Measurements from ENCODE around the gene LDHAL6B. TPM values are rescaled to one million over a fixed set of nuclear protein-coding genes. Genes with fewer than 3 reads are reported as not detected.

The LDHAL6B gene
- total and polyA plus RNA-seq, 2 experiments from 2014 or later, result not detected

GRCh38 chr15:59218710-59219109, 12.1 kb downstream of the LDHAL6B start:
- no peaks in the 10 kb centered on the region for H3K27me3 ChIP-seq (ENCODE audit: insufficient read depth)
- no peaks in the 10 kb centered on the region for H3K4me1 ChIP-seq (ENCODE audit: insufficient read depth)
- H3K4me3 ChIP-seq, result no peak overlapping the region
- H3K9me3 Mint-ChIP-seq, result no peaks in the 10 kb centered on the region
- H3K79me2 ChIP-seq (replicated peaks; ENCODE audit: insufficient read depth), result no peaks in the 10 kb centered on the region
- H3K4me1 Mint-ChIP-seq, result no peaks in the 10 kb centered on the region
- 0 out of 2 replicates have a peak, but pooled peaks cover 13% of the 10 kb centered on the region for H3K36me3 ChIP-seq (ENCODE audit: insufficient read depth)
- DNase-seq (ENCODE audit: low spot score), result no peak
- peaks cover 8% of the 10 kb centered on the region for H3K36me3 Mint-ChIP-seq (ENCODE audit: low read depth)
- no peaks in the 10 kb centered on the region for H3K27me3 Mint-ChIP-seq (ENCODE audit: insufficient read depth, low read depth, poor library complexity)
- H2AFZ ChIP-seq, result no peak overlapping the region
- H3K4me2 ChIP-seq, result no peak overlapping the region
- H3K27ac Mint-ChIP-seq, result no peak overlapping the region
- TF ChIP-seq ZNF114 (CRISPR knock-in tag; IDR thresholded peaks at IDR 0.05) (no peak), NANOG (IDR thresholded peaks at IDR 0.05; ENCODE audit: borderline replicate concordance) (no peak), STAT1 (IDR thresholded peaks at IDR 0.05; ENCODE audit: unreplicated experiment) (no peak), EZH2phosphoT487 (IDR thresholded peaks at IDR 0.05; ENCODE audit: unreplicated experiment) (no peak), ZNF462 (CRISPR knock-in tag; IDR thresholded peaks at IDR 0.05) (no peak), CREB1 (CRISPR knock-in tag; IDR thresholded peaks at IDR 0.05; ENCODE audit: low read depth) (no peak), REST (IDR thresholded peaks at IDR 0.05; ENCODE audit: unreplicated experiment) (no peak), EZH2 (IDR thresholded peaks at IDR 0.05; ENCODE audit: low read depth, unreplicated experiment) (no peak), JUNB (IDR thresholded peaks at IDR 0.05; ENCODE audit: unreplicated experiment) (no peak), POLR2AphosphoS5 (IDR thresholded peaks at IDR 0.05; ENCODE audit: low read depth) (no peak), ZNF331 (CRISPR knock-in tag; IDR thresholded peaks at IDR 0.05; ENCODE audit: low read depth) (no peak), CTCF (conservative IDR thresholded peaks at IDR 0.05; ENCODE audit: low read depth in 2 of 2) (no peak)
- TF ChIP-seq, protein P1, sequence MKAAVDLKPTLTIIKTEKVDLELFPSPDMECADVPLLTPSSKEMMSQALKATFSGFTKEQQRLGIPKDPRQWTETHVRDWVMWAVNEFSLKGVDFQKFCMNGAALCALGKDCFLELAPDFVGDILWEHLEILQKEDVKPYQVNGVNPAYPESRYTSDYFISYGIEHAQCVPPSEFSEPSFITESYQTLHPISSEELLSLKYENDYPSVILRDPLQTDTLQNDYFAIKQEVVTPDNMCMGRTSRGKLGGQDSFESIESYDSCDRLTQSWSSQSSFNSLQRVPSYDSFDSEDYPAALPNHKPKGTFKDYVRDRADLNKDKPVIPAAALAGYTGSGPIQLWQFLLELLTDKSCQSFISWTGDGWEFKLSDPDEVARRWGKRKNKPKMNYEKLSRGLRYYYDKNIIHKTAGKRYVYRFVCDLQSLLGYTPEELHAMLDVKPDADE (IDR thresholded peaks at IDR 0.05), result no peak
- no peak overlapping the region for H3K27ac ChIP-seq (ENCODE audit: low read depth)
- no peaks in the 10 kb centered on the region for H3F3A ChIP-seq (replicated peaks; ENCODE audit: low read depth)
- H4K20me1 ChIP-seq (replicated peaks; ENCODE audit: insufficient read depth), result 0 out of 2 replicates have a peak, but pooled peaks cover 11% of the 10 kb centered on the region
- no peak for ATAC-seq
- no peak overlapping the region for H3K4me3 Mint-ChIP-seq
- no peaks in the 10 kb centered on the region for H3K9me2 ChIP-seq (ENCODE audit: insufficient read depth)
